HepG2 (cell line): ENCODE measurements around the gene DLG2. TPM values are rescaled to one million over a fixed set of nuclear protein-coding genes. Genes with fewer than 3 reads are reported as not detected.

Experiments
- ATAC-seq: fragments of 200-7000 bp; cut with Tn5 transposase; 3 replicates; pipeline ENCODE4 v1.9.1; 2020; ENCODE audit warnings: mild to moderate bottlenecking, moderate library complexity
- BruUV-seq: library from RNA; stranded (reverse); fragments of 400-500 nt; replicated peaks from 2 replicates; lab custom pipeline; 2021; lab: Mats Ljungman, UMichigan
- CTCF ChIA-PET: fragments of 300-600 bp; formaldehyde crosslinking; extraction: SDS; loops from one replicate; lab custom pipeline; 2021; ENCODE audit warnings: low total read pairs, inconsistent platforms, low intra/inter-chr PET ratio; lab: Yijun Ruan, JAX
- POLR2A ChIA-PET: fragments of 350-600 bp; sonication (Branson Sonifier 250); formaldehyde crosslinking; loops from one replicate; lab custom pipeline; 2020; ENCODE audit warnings: antibody characterized with exemption, inconsistent platforms; lab: Yijun Ruan, JAX
- DNase-seq: peaks from one replicate; pipeline ENCODE4 v3.0.0-alpha.2; 2015; ENCODE audit warnings: low spot score
- FAIRE-seq: peaks from 3 replicates; lab custom pipeline; 2011; peaks lifted over from hg19 to GRCh38; lab: Jason Lieb, UNC
- H2AFZ ChIP-seq: one replicate; pipeline ENCODE4 v1.6.1; 2011; ENCODE audit warnings: low read length, inconsistent platforms
- H3K27ac ChIP-seq: fragments of 300-600 bp; 3 replicates; pipeline ENCODE4 v1.8.0; 2011; ENCODE audit warnings: mixed run types, mild to moderate bottlenecking, mixed read lengths, low read length, inconsistent platforms; ENCODE audit not compliant: insufficient read depth; ENCODE audit errors: extremely low read length
- H3K27me3 ChIP-seq, 2 experiments: fragments of 200-600 bp in 1 of 2; 2 replicates in 1 of 2; 3 replicates in 1 of 2; pipeline versions ENCODE4 v1.6.0 to v1.8.0; 2011; ENCODE audit warnings: low read length in 2 of 2, mild to moderate bottlenecking in 2 of 2, moderate library complexity in 2 of 2, inconsistent platforms in 1 of 2; ENCODE audit not compliant: insufficient read depth in 2 of 2, control insufficient read depth in 1 of 2
- H3K36me3 ChIP-seq, 2 experiments: fragments of 200-600 bp in 1 of 2; replicated peaks in 1 of 2; 2 replicates in 1 of 2; 3 replicates in 1 of 2; pipeline versions ENCODE4 v1.5.1 to v1.8.0; 2011; ENCODE audit warnings: low read length in 2 of 2, inconsistent platforms in 1 of 2; ENCODE audit not compliant: insufficient read depth in 2 of 2, control insufficient read depth in 1 of 2
- H3K4me1 ChIP-seq: 2 replicates; pipeline ENCODE4 v1.5.1; 2012; ENCODE audit warnings: low read length, inconsistent platforms; ENCODE audit not compliant: insufficient read depth
- H3K4me2 ChIP-seq: 2 replicates; pipeline ENCODE4 v1.6.0; 2011; ENCODE audit warnings: low read depth, low read length, inconsistent platforms
- H3K4me3 ChIP-seq, 3 experiments: fragments of 200-600 bp in 1 of 3; sonication (generic), shearing (Covaris generic) in 1 of 3; replicated peaks in 1 of 3; 2 replicates each; pipeline ENCODE4 v1.5.1; 2011 to 2016; ENCODE audit warnings: low read length in 3 of 3, inconsistent platforms in 2 of 3, low read depth in 2 of 3, mild to moderate bottlenecking in 2 of 3, control low read depth in 1 of 3, mixed read lengths in 1 of 3; ENCODE audit not compliant: insufficient read depth in 1 of 3
- H3K79me2 ChIP-seq: one replicate; pipeline ENCODE4 v1.6.1; 2011; ENCODE audit warnings: low read length, inconsistent platforms; ENCODE audit not compliant: insufficient read depth
- H3K9ac ChIP-seq: 2 replicates; pipeline ENCODE4 v1.6.0; 2011; ENCODE audit warnings: mild to moderate bottlenecking, low read depth, low read length, inconsistent platforms; ENCODE audit not compliant: insufficient read depth
- H3K9me3 ChIP-seq: 2 replicates; pipeline ENCODE4 v1.5.1; 2012; ENCODE audit warnings: mild to moderate bottlenecking, low read length
- H4K20me1 ChIP-seq: 2 replicates; pipeline ENCODE4 v1.6.0; 2011; ENCODE audit warnings: inconsistent platforms, mild to moderate bottlenecking, low read length, moderate library complexity; ENCODE audit not compliant: insufficient read depth
- DZIP1 ChIP-seq: sonication (generic); formaldehyde crosslinking; IDR thresholded peaks from 2 replicates; pipeline ENCODE4 v1.5.0; 2020; ENCODE audit warnings: mild to moderate bottlenecking, missing genetic modification reagents
- POLR2AphosphoS2 ChIP-seq: IDR thresholded peaks from 2 replicates; pipeline ENCODE4 v1.6.1; 2011; ENCODE audit warnings: low read depth, low read length, improper control_type of control experiment
- PRDM10 ChIP-seq: sonication (generic); formaldehyde crosslinking; IDR thresholded peaks from 2 replicates; pipeline ENCODE4 v1.4.0; 2020; ENCODE audit warnings: low read depth, missing genetic modification reagents
- REST ChIP-seq, 2 experiments: IDR thresholded peaks; 2 replicates each; pipeline ENCODE4 v1.6.1; 2011 to 2012; ENCODE audit warnings: low read length in 2 of 2, borderline replicate concordance in 1 of 2, low read depth in 1 of 2, mild to moderate bottlenecking in 1 of 2, moderate library complexity in 1 of 2
- SMAD1 ChIP-seq: sonication (generic); formaldehyde crosslinking; IDR thresholded peaks from 2 replicates; pipeline ENCODE4 v1.4.0; 2020; ENCODE audit warnings: missing genetic modification reagents, low read depth, mild to moderate bottlenecking, borderline replicate concordance
- ZBTB14 ChIP-seq: sonication (generic); formaldehyde crosslinking; IDR thresholded peaks from 2 replicates; pipeline ENCODE4 v1.4.0; 2020; ENCODE audit warnings: missing genetic modification reagents
- ZFAT ChIP-seq: sonication (generic); formaldehyde crosslinking; conservative IDR thresholded peaks from 2 replicates; pipeline ENCODE4 v1.8.1; 2023; ENCODE audit warnings: missing genetic modification reagents, inconsistent platforms
- ZNF670 ChIP-seq: sonication (generic); formaldehyde crosslinking; IDR thresholded peaks from 2 replicates; pipeline ENCODE4 v1.8.0; 2022; ENCODE audit warnings: mild to moderate bottlenecking, missing genetic modification reagents, borderline replicate concordance
- WGBS: methylation state at CpG from one replicate; pipeline ENCODE4 v1.1.6; 2017; ENCODE audit warnings: low lambda C conversion rate; 5-methylcytosine and 5-hydroxymethylcytosine counted together
- in situ Hi-C: cut with HindIII; loops from 2 replicates; pipeline ENCODE4 v1.10.0; 2017; ENCODE audit warnings: low pct_unique_long_range_greater_than_20kb; ENCODE audit not compliant: extremely low pct_ligation_motif_present
- intact Hi-C: fragments of 100-400 bp; cut with micrococcal nuclease; formaldehyde crosslinking; loops from one replicate; pipeline ENCODE4 v1.10.0; 2022; ENCODE audit not compliant: unreplicated experiment
- polyA plus RNA-seq, 8 experiments: library from polyadenylated mRNA; depleted of rRNA in 3 of 8; stranded (reverse) in 7 of 8; unstranded in 1 of 8; fragments of >200 nt; fragmentation: Illumina TruSeq in 4 of 8; extraction: Trizol in 4 of 8; gene quantifications; 2 replicates each; pipeline versions ENCODE4 v1.2.1 to v1.2.3, GENCODE V29; 2011 to 2016; ENCODE audit warnings: low read depth in 4 of 8, missing spikeins in 1 of 8, mixed read lengths in 1 of 8; ENCODE audit not compliant: insufficient read depth in 1 of 8
- total RNA-seq, 5 experiments: library from RNA; depleted of rRNA; stranded (reverse); fragments of >200 nt; fragmentation: Illumina TruSeq; extraction: Trizol; gene quantifications; 2 replicates each; pipeline ENCODE4 v1.2.3, GENCODE V29; 2016; ENCODE audit warnings: low read depth in 1 of 5

The DLG2 gene
- total and polyA plus RNA-seq, 2 of the 13 experiments (the other 11 are each of a cell fraction or from before 2014, with no cell fraction given): 0.46 to 1.0 TPM

- no peak for TF ChIP-seq ZBTB14 (CRISPR knock-in tag)
Measured at GRCh38 chr11:84648471-84648870, 978.7 kb downstream of the DLG2 start (continued).

- no peaks in the 10 kb centered on the region; the same call in 1 of the 2 replicates for H3K4me1 ChIP-seq
- H3K27ac ChIP-seq: no peak overlapping the region
- no peaks in the 10 kb centered on the region for H3K36me3 ChIP-seq
- H4K20me1 ChIP-seq: no peaks in the 10 kb centered on the region
- H2AFZ ChIP-seq: no peak overlapping the region
- H3K9me3 ChIP-seq: no peaks in the 10 kb centered on the region
- H3K79me2 ChIP-seq: no peaks in the 10 kb centered on the region
- WGBS: 15% methylated on average over 5 of the region's 5 CpGs
- in situ Hi-C loops: no loop called here
- no peaks in the 10 kb centered on the region for H3K27me3 ChIP-seq
- FAIRE-seq: no peak
- ChIA-PET CTCF (no interaction called here), POLR2A (no interaction called here)
- H3K4me3 ChIP-seq: no peak overlapping the region
- no peak for DNase-seq
- no TSS peak for BruUV-seq
- no peak overlapping the region for H3K4me2 ChIP-seq
- H3K9ac ChIP-seq: no peak overlapping the region
- intact Hi-C loops: no loop called here
- ATAC-seq: no peak
- TF ChIP-seq REST (IDR thresholded peaks at IDR 0.05; ENCODE audit: borderline replicate concordance in 1 of 2, low read depth in 1 of 2, low read length in 2 of 2) (no peak), SMAD1 (CRISPR knock-in tag) (no peak), POLR2AphosphoS2 (no peak), ZNF670 (no peak), ZFAT (CRISPR knock-in tag) (no peak), DZIP1 (CRISPR knock-in tag) (no peak), PRDM10 (CRISPR knock-in tag) (no peak)
Measured at GRCh38 chr11:84645988-84646694, 981.0 kb downstream of the DLG2 start.
